C4-2B (cell line): ENCODE results near the gene BEND7.

Source experiments
- ZFX ChIP-seq: fragments of 450-650 bp; IDR thresholded peaks from 2 replicates; pipeline ENCODE4 v1.6.1; 2017
- TF ChIP-seq, protein P1 (sequence below): fragments of 450-650 bp; conservative IDR thresholded peaks from 2 replicates; pipeline ENCODE4 v1.5.1; 2017; ENCODE audit warnings: mild to moderate bottlenecking

DNA sequence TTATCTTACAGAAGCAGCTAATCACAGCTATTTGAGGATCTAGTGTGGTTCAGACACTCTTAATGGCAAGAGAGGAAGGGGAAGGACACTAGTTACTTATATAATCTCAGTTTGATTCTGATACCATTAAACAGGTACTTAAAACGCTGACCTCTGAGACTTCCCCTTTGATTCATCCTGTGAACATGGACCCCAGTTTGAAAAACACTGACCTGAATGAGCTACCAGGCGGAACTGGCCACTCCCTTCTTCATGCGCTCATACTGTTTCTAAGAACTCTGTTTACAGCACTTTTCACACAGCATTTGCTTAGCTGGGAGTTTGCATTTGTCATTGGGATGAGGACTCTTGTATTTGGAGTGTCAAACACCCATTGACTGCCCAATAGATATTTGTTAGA, 45.7 kb downstream of the BEND7 start:
- TF ChIP-seq, protein P1, sequence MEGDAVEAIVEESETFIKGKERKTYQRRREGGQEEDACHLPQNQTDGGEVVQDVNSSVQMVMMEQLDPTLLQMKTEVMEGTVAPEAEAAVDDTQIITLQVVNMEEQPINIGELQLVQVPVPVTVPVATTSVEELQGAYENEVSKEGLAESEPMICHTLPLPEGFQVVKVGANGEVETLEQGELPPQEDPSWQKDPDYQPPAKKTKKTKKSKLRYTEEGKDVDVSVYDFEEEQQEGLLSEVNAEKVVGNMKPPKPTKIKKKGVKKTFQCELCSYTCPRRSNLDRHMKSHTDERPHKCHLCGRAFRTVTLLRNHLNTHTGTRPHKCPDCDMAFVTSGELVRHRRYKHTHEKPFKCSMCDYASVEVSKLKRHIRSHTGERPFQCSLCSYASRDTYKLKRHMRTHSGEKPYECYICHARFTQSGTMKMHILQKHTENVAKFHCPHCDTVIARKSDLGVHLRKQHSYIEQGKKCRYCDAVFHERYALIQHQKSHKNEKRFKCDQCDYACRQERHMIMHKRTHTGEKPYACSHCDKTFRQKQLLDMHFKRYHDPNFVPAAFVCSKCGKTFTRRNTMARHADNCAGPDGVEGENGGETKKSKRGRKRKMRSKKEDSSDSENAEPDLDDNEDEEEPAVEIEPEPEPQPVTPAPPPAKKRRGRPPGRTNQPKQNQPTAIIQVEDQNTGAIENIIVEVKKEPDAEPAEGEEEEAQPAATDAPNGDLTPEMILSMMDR: no peak
- TF ChIP-seq ZFX: no peak
